Measurements from ENCODE around the gene HSPBP1. TPM values are rescaled to one million over a fixed set of nuclear protein-coding genes. Genes with fewer than 3 reads are reported as not detected.

The HSPBP1 gene
- total and polyA plus RNA-seq, 2 of the 13 experiments (the other 11 are each of a cell fraction or from before 2014, with no cell fraction given): 22.3 to 33.7 TPM

DNA sequence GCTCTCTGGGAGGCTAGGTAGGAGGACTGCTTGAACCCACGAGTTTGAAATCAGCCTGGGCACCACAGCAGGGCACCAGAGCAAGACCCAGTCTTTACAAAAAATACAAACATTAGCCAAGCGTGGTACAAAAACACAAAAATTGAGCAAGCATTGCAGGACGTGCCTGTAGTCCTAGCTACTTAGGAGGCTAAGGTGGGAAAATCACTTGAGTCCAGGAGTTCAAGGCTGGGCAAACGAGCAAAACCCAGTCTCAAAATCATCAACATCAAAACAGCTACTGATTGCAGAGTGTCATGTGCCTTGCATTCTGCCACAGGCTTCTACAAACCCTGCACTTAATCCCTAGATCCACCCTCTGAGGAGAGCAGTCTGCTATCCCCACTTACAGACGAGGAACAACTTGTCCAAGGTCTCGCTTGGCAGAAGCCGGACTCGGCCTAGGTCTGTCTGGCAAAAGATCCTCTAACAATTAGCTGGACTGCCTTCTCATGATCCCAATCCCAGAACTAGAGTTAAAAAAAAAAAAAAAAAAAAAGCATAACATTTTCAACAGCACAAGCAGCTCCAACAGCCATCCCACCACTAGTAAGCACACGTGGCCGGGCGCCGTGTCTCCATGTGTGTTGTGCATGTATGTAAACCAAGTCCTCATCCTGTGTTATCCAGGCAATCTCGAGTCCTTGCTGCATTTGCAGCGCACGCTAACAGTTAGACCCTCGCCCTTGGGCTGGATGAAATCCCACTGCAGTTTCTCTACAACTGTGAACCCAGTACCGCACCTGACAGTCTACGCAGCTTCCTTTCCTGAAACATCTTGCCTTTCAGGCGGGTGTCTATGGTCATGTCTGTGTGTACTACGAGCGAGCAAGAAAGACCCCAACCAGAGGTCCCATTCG lies 23.1 kb downstream of the HSPBP1 start (continued):
- TF ChIP-seq SAP130 (CRISPR knock-in tag; IDR thresholded peaks at IDR 0.05; ENCODE audit: low read depth): peak; percentile 71
- TF ChIP-seq, protein P1, sequence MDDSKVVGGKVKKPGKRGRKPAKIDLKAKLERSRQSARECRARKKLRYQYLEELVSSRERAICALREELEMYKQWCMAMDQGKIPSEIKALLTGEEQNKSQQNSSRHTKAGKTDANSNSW (CRISPR knock-in tag; IDR thresholded peaks at IDR 0.05; ENCODE audit: borderline replicate concordance): no peak
- no peak for TF ChIP-seq SALL2 (CRISPR knock-in tag; IDR thresholded peaks at IDR 0.05)
- no peak for TF ChIP-seq ZNF720 (CRISPR knock-in tag; IDR thresholded peaks at IDR 0.05)
- TF ChIP-seq HMG20A (CRISPR knock-in tag; IDR thresholded peaks at IDR 0.05; ENCODE audit: borderline replicate concordance): 0 out of 2 replicates have a peak, but pooled peaks have one; percentile 34
- TF ChIP-seq ZFP1 (CRISPR knock-in tag; IDR thresholded peaks at IDR 0.05): no peak
- TF ChIP-seq ZNF678 (CRISPR knock-in tag; IDR thresholded peaks at IDR 0.05): no peak
- TF ChIP-seq PHF5A (CRISPR knock-in tag; IDR thresholded peaks at IDR 0.05; ENCODE audit: low read depth, unreplicated experiment): no peak
- TF ChIP-seq SRY (CRISPR knock-in tag; IDR thresholded peaks at IDR 0.05): no peak
- TF ChIP-seq SNAPC2 (CRISPR knock-in tag; IDR thresholded peaks at IDR 0.05): no peak
- TF ChIP-seq CC2D1A (CRISPR knock-in tag; IDR thresholded peaks at IDR 0.05): no peak
- no peak for TF ChIP-seq ELF4 (CRISPR knock-in tag; IDR thresholded peaks at IDR 0.05; ENCODE audit: borderline replicate concordance)
- TF ChIP-seq SP5 (CRISPR knock-in tag; IDR thresholded peaks at IDR 0.05; ENCODE audit: borderline replicate concordance, low read depth): no peak
- TF ChIP-seq ZNF317 (CRISPR knock-in tag; IDR thresholded peaks at IDR 0.05): no peak
- peak; percentile 22; the same call in 1 of the 2 replicates for TF ChIP-seq MIXL1 (CRISPR knock-in tag; IDR thresholded peaks at IDR 0.05)
- TF ChIP-seq, protein P2, sequence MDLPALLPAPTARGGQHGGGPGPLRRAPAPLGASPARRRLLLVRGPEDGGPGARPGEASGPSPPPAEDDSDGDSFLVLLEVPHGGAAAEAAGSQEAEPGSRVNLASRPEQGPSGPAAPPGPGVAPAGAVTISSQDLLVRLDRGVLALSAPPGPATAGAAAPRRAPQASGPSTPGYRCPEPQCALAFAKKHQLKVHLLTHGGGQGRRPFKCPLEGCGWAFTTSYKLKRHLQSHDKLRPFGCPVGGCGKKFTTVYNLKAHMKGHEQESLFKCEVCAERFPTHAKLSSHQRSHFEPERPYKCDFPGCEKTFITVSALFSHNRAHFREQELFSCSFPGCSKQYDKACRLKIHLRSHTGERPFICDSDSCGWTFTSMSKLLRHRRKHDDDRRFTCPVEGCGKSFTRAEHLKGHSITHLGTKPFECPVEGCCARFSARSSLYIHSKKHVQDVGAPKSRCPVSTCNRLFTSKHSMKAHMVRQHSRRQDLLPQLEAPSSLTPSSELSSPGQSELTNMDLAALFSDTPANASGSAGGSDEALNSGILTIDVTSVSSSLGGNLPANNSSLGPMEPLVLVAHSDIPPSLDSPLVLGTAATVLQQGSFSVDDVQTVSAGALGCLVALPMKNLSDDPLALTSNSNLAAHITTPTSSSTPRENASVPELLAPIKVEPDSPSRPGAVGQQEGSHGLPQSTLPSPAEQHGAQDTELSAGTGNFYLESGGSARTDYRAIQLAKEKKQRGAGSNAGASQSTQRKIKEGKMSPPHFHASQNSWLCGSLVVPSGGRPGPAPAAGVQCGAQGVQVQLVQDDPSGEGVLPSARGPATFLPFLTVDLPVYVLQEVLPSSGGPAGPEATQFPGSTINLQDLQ (CRISPR knock-in tag; IDR thresholded peaks at IDR 0.05): peak; percentile 36; the same call in 1 of the 2 replicates
- no peak for TF ChIP-seq ZC3H4 (CRISPR knock-in tag; IDR thresholded peaks at IDR 0.05; ENCODE audit: borderline replicate concordance)
- TF ChIP-seq, protein P3, sequence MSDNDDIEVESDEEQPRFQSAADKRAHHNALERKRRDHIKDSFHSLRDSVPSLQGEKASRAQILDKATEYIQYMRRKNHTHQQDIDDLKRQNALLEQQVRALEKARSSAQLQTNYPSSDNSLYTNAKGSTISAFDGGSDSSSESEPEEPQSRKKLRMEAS (IDR thresholded peaks at IDR 0.05): peak; percentile 39; the same call in 1 of the 2 replicates
- TF ChIP-seq ZFP36L1 (CRISPR knock-in tag; IDR thresholded peaks at IDR 0.05): no peak
- 0 out of 2 replicates have a peak, but pooled peaks have one; percentile 13 for TF ChIP-seq THAP11 (CRISPR knock-in tag; IDR thresholded peaks at IDR 0.05)
- no peak for TF ChIP-seq NFE2L2 (IDR thresholded peaks at IDR 0.05; ENCODE audit: low read length)
- TF ChIP-seq, protein P4, sequence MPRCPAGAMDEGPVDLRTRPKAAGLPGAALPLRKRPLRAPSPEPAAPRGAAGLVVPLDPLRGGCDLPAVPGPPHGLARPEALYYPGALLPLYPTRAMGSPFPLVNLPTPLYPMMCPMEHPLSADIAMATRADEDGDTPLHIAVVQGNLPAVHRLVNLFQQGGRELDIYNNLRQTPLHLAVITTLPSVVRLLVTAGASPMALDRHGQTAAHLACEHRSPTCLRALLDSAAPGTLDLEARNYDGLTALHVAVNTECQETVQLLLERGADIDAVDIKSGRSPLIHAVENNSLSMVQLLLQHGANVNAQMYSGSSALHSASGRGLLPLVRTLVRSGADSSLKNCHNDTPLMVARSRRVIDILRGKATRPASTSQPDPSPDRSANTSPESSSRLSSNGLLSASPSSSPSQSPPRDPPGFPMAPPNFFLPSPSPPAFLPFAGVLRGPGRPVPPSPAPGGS (CRISPR knock-in tag; IDR thresholded peaks at IDR 0.05): no peak
- 0 out of 2 replicates have a peak, but pooled peaks have one; percentile 29 for TF ChIP-seq ZNF335 (CRISPR knock-in tag; IDR thresholded peaks at IDR 0.05)
- TF ChIP-seq NPAS2 (CRISPR knock-in tag; IDR thresholded peaks at IDR 0.05; ENCODE audit: borderline replicate concordance): no peak
- TF ChIP-seq, protein P5, sequence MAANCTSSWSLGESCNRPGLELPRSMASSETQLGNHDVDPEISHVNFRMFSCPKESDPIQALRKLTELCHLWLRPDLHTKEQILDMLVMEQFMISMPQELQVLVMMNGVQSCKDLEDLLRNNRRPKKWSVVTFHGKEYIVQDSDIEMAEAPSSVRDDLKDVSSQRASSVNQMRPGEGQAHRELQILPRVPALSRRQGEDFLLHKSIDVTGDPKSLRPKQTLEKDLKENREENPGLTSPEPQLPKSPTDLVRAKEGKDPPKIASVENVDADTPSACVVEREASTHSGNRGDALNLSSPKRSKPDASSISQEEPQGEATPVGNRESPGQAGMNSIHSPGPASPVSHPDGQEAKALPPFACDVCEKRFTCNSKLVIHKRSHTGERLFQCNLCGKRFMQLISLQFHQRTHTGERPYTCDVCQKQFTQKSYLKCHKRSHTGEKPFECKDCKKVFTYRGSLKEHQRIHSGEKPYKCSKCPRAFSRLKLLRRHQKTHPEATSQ (CRISPR knock-in tag; IDR thresholded peaks at IDR 0.05; ENCODE audit: borderline replicate concordance): no peak

Data from HepG2 (cell line).